Measurements from ENCODE around the gene TRABD2A.
"Not testable (repeated sequence)": the region's sequence is repeated elsewhere in the genome, so short reads cannot be mapped to it uniquely, and the experiment has no call there.

The TRABD2A gene

GRCh38 chr2:84880645-84881521 lies at the start of gene TRABD2A:
TRABD2A (minus strand) TSS chr2:84881084; CDS start chr2:84881039, 45 bp downstream.
- DNase-seq: peak; percentile 50 to 53

- DNase-seq: no peak
Measured at GRCh38 chr2:84927275-84927627, 46.4 kb upstream of the TRABD2A start.

GRCh38 chr2:84925724-84926376 lies 45.0 kb upstream of the TRABD2A start:
- peak; percentile 99 for DNase-seq

- DNase-seq: no peak
Measured at GRCh38 chr2:84925336-84925723, 44.4 kb upstream of the TRABD2A start.

- peak; percentile 47 to 49 for DNase-seq
Measured at GRCh38 chr2:84924173-84925106, 43.6 kb upstream of the TRABD2A start.

GRCh38 chr2:84923009-84923408 lies 42.1 kb upstream of the TRABD2A start:
- no peak for DNase-seq

GRCh38 chr2:84919885-84920580 lies 39.1 kb upstream of the TRABD2A start:
- DNase-seq: peak; percentile 68 to 76

GRCh38 chr2:84918430-84918829 lies 37.5 kb upstream of the TRABD2A start:
- no peak for DNase-seq

- DNase-seq: not testable (repeated sequence)
Measured at GRCh38 chr2:84917821-84918220, 36.9 kb upstream of the TRABD2A start.

- DNase-seq: not testable (repeated sequence)
Measured at GRCh38 chr2:84915675-84916074, 34.8 kb upstream of the TRABD2A start.

- no peak for DNase-seq
Measured at GRCh38 chr2:84914334-84914733, 33.5 kb upstream of the TRABD2A start.

- no peak for DNase-seq
Measured at GRCh38 chr2:84912984-84913383, 32.1 kb upstream of the TRABD2A start.

- DNase-seq: no peak
Measured at GRCh38 chr2:84911135-84911678, 30.3 kb upstream of the TRABD2A start.

GRCh38 chr2:84908948-84909713 lies 28.2 kb upstream of the TRABD2A start:
- DNase-seq: no peak

GRCh38 chr2:84906900-84907714 lies 26.2 kb upstream of the TRABD2A start:
- peak in 1 of 2 donors; percentile 44 for DNase-seq

GRCh38 chr2:84906108-84906899 lies 25.4 kb upstream of the TRABD2A start:
- peak; percentile 60 to 75 for DNase-seq

GRCh38 chr2:84905181-84906107 lies 24.6 kb upstream of the TRABD2A start, which contains the start of gene TMSB10:
TMSB10 (plus strand) TSS chr2:84905656.
- DNase-seq: peak; percentile 89

GRCh38 chr2:84904717-84905174 lies 23.9 kb upstream of the TRABD2A start:
- DNase-seq: no peak

All from activated CD4-positive, alpha-beta T cell treated with anti-CD3 and anti-CD28 coated beads for 4 hours (primary cell).